ENCODE measurements around the gene HLA-DQA1.

GRCh38 chr6:32664354-32664753 lies 27.1 kb downstream of the HLA-DQA1 start:
- TF ChIP-seq CTCF (IDR thresholded peaks at IDR 0.05; ENCODE audit: insufficient read depth, low read length, poor library complexity, severe bottlenecking) (no peak), EZH2phosphoT487 (conservative IDR thresholded peaks at IDR 0.05; ENCODE audit: low read length) (no peak)
